Measurements from ENCODE around the gene OR2J2.
"Not testable (repeated sequence)": the region's sequence is repeated elsewhere in the genome, so short reads cannot be mapped to it uniquely, and the experiment has no call there.

OR2J2 gene

GRCh38 chr6:29216528-29216927 lies 45.8 kb downstream of the OR2J2 start:
- TF ChIP-seq CTCF (IDR thresholded peaks at IDR 0.05; ENCODE audit: low read depth, low read length): no peak
- H3K4me3 ChIP-seq (ENCODE audit: low read depth, low read length): no peak overlapping the region
- no peaks in the 10 kb centered on the region for H3K27me3 ChIP-seq
- no peaks in the 10 kb centered on the region for H3K36me3 ChIP-seq
- no peaks in the 10 kb centered on the region for H3K4me1 ChIP-seq
- no peak for DNase-seq
- H3K9me3 ChIP-seq: no peaks in the 10 kb centered on the region

GRCh38 chr6:29217242-29217641 lies 46.5 kb downstream of the OR2J2 start:
- DNase-seq; H3K27me3 ChIP-seq; H3K36me3 ChIP-seq; H3K4me3 ChIP-seq (ENCODE audit: low read depth, low read length); H3K4me1 ChIP-seq; H3K9me3 ChIP-seq: not testable (repeated sequence)

GRCh38 chr6:29218056-29218455 lies 47.3 kb downstream of the OR2J2 start:
- not testable (repeated sequence) for H3K36me3 ChIP-seq; DNase-seq; H3K27me3 ChIP-seq; H3K4me3 ChIP-seq (ENCODE audit: low read depth, low read length); H3K4me1 ChIP-seq; H3K9me3 ChIP-seq
